Activated CD8-positive, alpha-beta memory T cell treated with anti-CD3 and anti-CD28 coated beads for 24 hours (primary cell): ENCODE data around the gene SMIM14.
"Not testable (repeated sequence)": the region's sequence is repeated elsewhere in the genome, so short reads cannot be mapped to it uniquely, and the experiment has no call there.

Source experiments
- DNase-seq: peaks from one replicate; pipeline ENCODE4 v3.0.0-alpha.2; 2020

SMIM14 gene

GRCh38 chr4:39638354-39639239 lies at the start of gene SMIM14:
TSS of gene SMIM14 (minus strand) at chr4:39638865. CDS start at chr4:39605145, 33,720 bp downstream.
- DNase-seq = peak; percentile 93

- no peak for DNase-seq
These were observed 48.3 kb upstream of the SMIM14 start for GRCh38 chr4:39687014-39687413.

GRCh38 chr4:39685990-39686389 lies 47.3 kb upstream of the SMIM14 start:
- DNase-seq = no peak

GRCh38 chr4:39682138-39682537 lies 43.5 kb upstream of the SMIM14 start:
- DNase-seq = no peak

- not testable (repeated sequence) for DNase-seq
These were observed 42.3 kb upstream of the SMIM14 start for GRCh38 chr4:39681003-39681402.

GRCh38 chr4:39675681-39676080 lies 37.0 kb upstream of the SMIM14 start:
- DNase-seq = not testable (repeated sequence)

GRCh38 chr4:39670296-39670695 lies 31.6 kb upstream of the SMIM14 start:
- DNase-seq = not testable (repeated sequence)

GRCh38 chr4:39668887-39669286 lies 30.2 kb upstream of the SMIM14 start:
- DNase-seq = no peak

GRCh38 chr4:39667706-39668105 lies 29.0 kb upstream of the SMIM14 start:
- no peak for DNase-seq

GRCh38 chr4:39664828-39665731 lies 26.4 kb upstream of the SMIM14 start:
- no peak for DNase-seq

- no peak for DNase-seq
These were observed 24.0 kb upstream of the SMIM14 start for GRCh38 chr4:39662683-39663082.

GRCh38 chr4:39660757-39661156 lies 22.1 kb upstream of the SMIM14 start:
- no peak for DNase-seq

GRCh38 chr4:39660045-39660444 lies 21.4 kb upstream of the SMIM14 start:
- DNase-seq = no peak

- DNase-seq = no peak
These were observed 20.1 kb upstream of the SMIM14 start for GRCh38 chr4:39658756-39659155.

GRCh38 chr4:39657465-39657864 lies 18.8 kb upstream of the SMIM14 start:
- DNase-seq = no peak

GRCh38 chr4:39656638-39657037 lies 18.0 kb upstream of the SMIM14 start:
- DNase-seq = not testable (repeated sequence)

- DNase-seq = no peak
These were observed 17.2 kb upstream of the SMIM14 start for GRCh38 chr4:39655876-39656275.

- no peak for DNase-seq
These were observed 16.5 kb upstream of the SMIM14 start for GRCh38 chr4:39655211-39655610.

- not testable (repeated sequence) for DNase-seq
These were observed 12.9 kb upstream of the SMIM14 start for GRCh38 chr4:39651586-39651985.

GRCh38 chr4:39649639-39650265 lies 11.1 kb upstream of the SMIM14 start:
- no peak for DNase-seq

- DNase-seq = no peak
These were observed 10.3 kb upstream of the SMIM14 start for GRCh38 chr4:39648827-39649558.

GRCh38 chr4:39648213-39648612 lies 9.5 kb upstream of the SMIM14 start:
- DNase-seq = no peak
